ENCODE data around the gene SUMF1.
"Not testable (repeated sequence)": the region's sequence is repeated elsewhere in the genome, so short reads cannot be mapped to it uniquely, and the experiment has no call there.

Gene SUMF1

GRCh38 chr3:4332574-4332973 lies 134.5 kb downstream of the SUMF1 start:
- FAIRE-seq: no peak

- no peak for FAIRE-seq
Observed at GRCh38 chr3:4332111-4332510, 135.0 kb downstream of the SUMF1 start.

GRCh38 chr3:4329806-4330205 lies 137.3 kb downstream of the SUMF1 start:
- FAIRE-seq: not testable (repeated sequence)

GRCh38 chr3:4326868-4327267 lies 140.2 kb downstream of the SUMF1 start:
- FAIRE-seq: no peak

GRCh38 chr3:4323246-4324027 lies 143.6 kb downstream of the SUMF1 start:
- FAIRE-seq: no peak

GRCh38 chr3:4322635-4323034 lies 144.4 kb downstream of the SUMF1 start:
- FAIRE-seq: no peak

- no peak for FAIRE-seq
Observed at GRCh38 chr3:4321732-4322131, 145.3 kb downstream of the SUMF1 start.

GRCh38 chr3:4320096-4320911 lies 146.8 kb downstream of the SUMF1 start:
- no peak for FAIRE-seq

- peak; percentile 80 for FAIRE-seq
Observed at GRCh38 chr3:4314688-4315087, 152.4 kb downstream of the SUMF1 start.

GRCh38 chr3:4313606-4314293 lies 153.3 kb downstream of the SUMF1 start:
- no peak for FAIRE-seq

- FAIRE-seq: no peak
Observed at GRCh38 chr3:4311496-4311895, 155.6 kb downstream of the SUMF1 start.
